Effector CD4-positive, alpha-beta T cell (primary cell): Measurements from ENCODE around the gene POLR3GL.

Source experiments
- DNase-seq: peaks from one replicate; pipeline ENCODE4 v3.0.0-alpha.2; 2020

POLR3GL gene

GRCh38 chr1:145977486-145978470, 13.3 kb downstream of the POLR3GL start:
- peak; percentile 72 for DNase-seq

GRCh38 chr1:145978471-145978853, 14.0 kb downstream of the POLR3GL start:
- DNase-seq: no peak

- peak; percentile 68 for DNase-seq
These were observed 14.6 kb downstream of the POLR3GL start for GRCh38 chr1:145978854-145979745.

GRCh38 chr1:145979746-145980456, 15.4 kb downstream of the POLR3GL start:
- no peak for DNase-seq

- no peak for DNase-seq
These were observed 16.0 kb downstream of the POLR3GL start for GRCh38 chr1:145980457-145980994.

GRCh38 chr1:145982010-145982723, 17.7 kb downstream of the POLR3GL start:
- DNase-seq: no peak

- DNase-seq: no peak
These were observed 18.8 kb downstream of the POLR3GL start for GRCh38 chr1:145983206-145983675.

GRCh38 chr1:145983960-145984830, 19.7 kb downstream of the POLR3GL start:
- DNase-seq: peak; percentile 28

GRCh38 chr1:145985129-145985501, 20.6 kb downstream of the POLR3GL start:
- DNase-seq: no peak

- DNase-seq: no peak
These were observed 21.3 kb downstream of the POLR3GL start for GRCh38 chr1:145985502-145986439.

- no peak for DNase-seq
These were observed 22.1 kb downstream of the POLR3GL start for GRCh38 chr1:145986551-145986950.

GRCh38 chr1:145987926-145988325, 23.4 kb downstream of the POLR3GL start:
- DNase-seq: no peak

- DNase-seq: no peak
These were observed 24.3 kb downstream of the POLR3GL start for GRCh38 chr1:145988773-145989172.

GRCh38 chr1:145990249-145990855, 25.9 kb downstream of the POLR3GL start:
- no peak for DNase-seq

GRCh38 chr1:145991735-145992412, 27.4 kb downstream of the POLR3GL start:
- no peak for DNase-seq

- no peak for DNase-seq
These were observed 28.0 kb downstream of the POLR3GL start for GRCh38 chr1:145992502-145992936.

GRCh38 chr1:145992958-145993617, 28.6 kb downstream of the POLR3GL start:
- no peak for DNase-seq
